IMR-90 (cell line): ENCODE measurements around the gene RBM23. TPM values are rescaled to one million over a fixed set of nuclear protein-coding genes. Genes with fewer than 3 reads are reported as not detected.

Experiments
- ATAC-seq: fragments of 200-7000 bp; cut with Tn5 transposase; 2 replicates; pipeline ENCODE4 v1.9.1; 2020; ENCODE audit warnings: low read depth, mild to moderate bottlenecking, moderate library complexity
- BruUV-seq: library from RNA; stranded (reverse); fragments of 400-500 nt; replicated peaks from 2 replicates; lab custom pipeline; 2021; lab: Mats Ljungman, UMichigan
- CTCF ChIA-PET: fragments of 300-600 bp; formaldehyde crosslinking; extraction: SDS; loops from one replicate; lab custom pipeline; 2021; ENCODE audit warnings: antibody characterized with exemption; lab: Yijun Ruan, JAX
- POLR2A ChIA-PET: fragments of 300-600 bp; sonication (Branson Sonifier 250); formaldehyde crosslinking; loops from one replicate; lab custom pipeline; 2022; ENCODE audit warnings: antibody characterized with exemption; ENCODE audit not compliant: unreplicated experiment; lab: Charles Lee
- DNase-seq: peaks from one replicate; pipeline ENCODE4 v3.0.0; 2013
- H2AFZ ChIP-seq: replicated peaks from 2 replicates; pipeline ENCODE3; 2013; ENCODE audit warnings: low read length, mild to moderate bottlenecking; ENCODE audit not compliant: poor library complexity
- H2AK5ac ChIP-seq: 2 replicates; pipeline ENCODE4 v1.6.1; 2013; ENCODE audit warnings: low read depth, low read length, inconsistent platforms
- H2AK9ac ChIP-seq: replicated peaks from 2 replicates; pipeline ENCODE3; 2013; ENCODE audit warnings: mild to moderate bottlenecking, low read depth, low read length, moderate library complexity; ENCODE audit not compliant: poor library complexity
- H2BK120ac ChIP-seq: 2 replicates; pipeline ENCODE4 v1.6.1; 2013; ENCODE audit warnings: low read depth, low read length, inconsistent platforms
- H2BK15ac ChIP-seq: 3 replicates; pipeline ENCODE4 v1.6.1; 2013; ENCODE audit warnings: low read depth, low read length, inconsistent platforms
- H2BK20ac ChIP-seq: 2 replicates; pipeline ENCODE4 v1.6.1; 2013; ENCODE audit warnings: low read depth, mild to moderate bottlenecking, inconsistent platforms, low read length, moderate library complexity
- H2BK5ac ChIP-seq: 2 replicates; pipeline ENCODE4 v1.6.1; 2013; ENCODE audit warnings: mild to moderate bottlenecking, low read depth, low read length, inconsistent platforms; ENCODE audit not compliant: poor library complexity, severe bottlenecking
- H3K14ac ChIP-seq: replicated peaks from 2 replicates; pipeline ENCODE4 v1.6.1; 2013; ENCODE audit warnings: low read depth, low read length, inconsistent platforms
- H3K18ac ChIP-seq: 2 replicates; pipeline ENCODE4 v1.6.1; 2013; ENCODE audit warnings: low read depth, low read length, control low read depth
- H3K23ac ChIP-seq: 2 replicates; pipeline ENCODE4 v1.6.1; 2013; ENCODE audit warnings: low read depth, low read length, inconsistent platforms
- H3K27ac ChIP-seq: 2 replicates; pipeline ENCODE4 v1.5.1; 2013; ENCODE audit warnings: mild to moderate bottlenecking, control low read depth, low read length; ENCODE audit not compliant: insufficient read depth
- H3K27me3 ChIP-seq: 2 replicates; pipeline ENCODE4 v1.6.1; 2013; ENCODE audit warnings: low read length; ENCODE audit not compliant: control insufficient read depth, insufficient read depth
- H3K36me3 ChIP-seq: 2 replicates; pipeline ENCODE4 v1.6.1; 2013; ENCODE audit warnings: low read length, mixed read lengths; ENCODE audit not compliant: control insufficient read depth, insufficient read depth
- H3K4ac ChIP-seq: 2 replicates; pipeline ENCODE4 v1.6.1; 2013; ENCODE audit warnings: low read depth, low read length, inconsistent platforms
- H3K4me1 ChIP-seq: 2 replicates; pipeline ENCODE4 v1.6.1; 2013; ENCODE audit warnings: low read length, mixed read lengths; ENCODE audit not compliant: control insufficient read depth, insufficient read depth
- H3K4me2 ChIP-seq: 2 replicates; pipeline ENCODE4 v1.6.1; 2013; ENCODE audit warnings: low read depth, mild to moderate bottlenecking, control low read depth, low read length, moderate library complexity
- H3K4me3 ChIP-seq: 2 replicates; pipeline ENCODE4 v1.5.1; 2013; ENCODE audit warnings: low read depth, mild to moderate bottlenecking, control low read depth, low read length, moderate library complexity; ENCODE audit not compliant: insufficient read depth
- H3K56ac ChIP-seq: 2 replicates; pipeline ENCODE4 v1.6.1; 2013; ENCODE audit warnings: low read length, inconsistent platforms; ENCODE audit not compliant: insufficient read depth; ENCODE audit errors: extremely low read depth
- H3K79me1 ChIP-seq, 2 experiments: 2 replicates each; pipeline ENCODE4 v1.6.1; 2013; ENCODE audit warnings: low read length in 2 of 2, inconsistent platforms in 1 of 2, low read depth in 1 of 2
- H3K9ac ChIP-seq: 2 replicates; pipeline ENCODE4 v1.6.1; 2013; ENCODE audit warnings: low read depth, low read length, control low read depth
- H3K9me1 ChIP-seq: 2 replicates; pipeline ENCODE4 v1.6.1; 2013; ENCODE audit warnings: low read length, inconsistent platforms; ENCODE audit not compliant: insufficient read depth
- H3K9me3 ChIP-seq: 2 replicates; pipeline ENCODE4 v1.6.1; 2013; ENCODE audit warnings: low read length; ENCODE audit not compliant: control insufficient read depth, insufficient read depth
- H4K20me1 ChIP-seq: 2 replicates; pipeline ENCODE4 v1.6.1; 2013; ENCODE audit warnings: low read length, inconsistent platforms; ENCODE audit not compliant: insufficient read depth
- H4K5ac ChIP-seq: 2 replicates; pipeline ENCODE4 v1.6.1; 2013; ENCODE audit warnings: mild to moderate bottlenecking, low read depth, low read length, control low read depth
- H4K8ac ChIP-seq, 2 experiments: 2 replicates each; pipeline ENCODE4 v1.6.1; 2013; ENCODE audit warnings: low read depth in 2 of 2, low read length in 2 of 2, control low read depth in 1 of 2, inconsistent platforms in 1 of 2
- H4K91ac ChIP-seq: 2 replicates; pipeline ENCODE4 v1.6.1; 2013; ENCODE audit warnings: low read depth, low read length, inconsistent platforms; ENCODE audit not compliant: insufficient read depth
- BHLHE40 ChIP-seq: fragments of 150-350 bp; IDR thresholded peaks from 2 replicates; pipeline ENCODE4 v1.6.1; 2016; ENCODE audit warnings: mild to moderate bottlenecking, low read depth, low read length
- CEBPB ChIP-seq: IDR thresholded peaks from 2 replicates; pipeline ENCODE4 v1.6.1; 2012; ENCODE audit warnings: low read depth, low read length, improper control_type of control experiment
- CHD1 ChIP-seq: IDR thresholded peaks from 2 replicates; pipeline ENCODE4 v1.6.1; 2012; ENCODE audit warnings: low read depth, low read length, improper control_type of control experiment
- FOS ChIP-seq: fragments of 150-350 bp; IDR thresholded peaks from 2 replicates; pipeline ENCODE4 v1.6.1; 2016; ENCODE audit warnings: low read depth, low read length
- MAFK ChIP-seq: IDR thresholded peaks from 2 replicates; pipeline ENCODE4 v1.6.1; 2012; ENCODE audit warnings: low read depth, low read length, improper control_type of control experiment
- MAZ ChIP-seq: IDR thresholded peaks from 2 replicates; pipeline ENCODE4 v1.6.1; 2012; ENCODE audit warnings: low read depth, mild to moderate bottlenecking, low read length, improper control_type of control experiment, moderate library complexity, borderline replicate concordance
- MXI1 ChIP-seq: IDR thresholded peaks from 2 replicates; pipeline ENCODE4 v1.6.1; 2012; ENCODE audit warnings: low read depth, mild to moderate bottlenecking, low read length, moderate library complexity, borderline replicate concordance
- NFE2L2 ChIP-seq: fragments of 150-350 bp; IDR thresholded peaks from 2 replicates; pipeline ENCODE4 v1.6.1; 2016; ENCODE audit warnings: low read depth, mild to moderate bottlenecking, low read length
- POLR2A ChIP-seq: IDR thresholded peaks from 2 replicates; pipeline ENCODE4 v1.6.1; 2012; ENCODE audit warnings: mild to moderate bottlenecking, low read depth, low read length
- RCOR1 ChIP-seq: IDR thresholded peaks from 2 replicates; pipeline ENCODE4 v1.6.1; 2012; ENCODE audit warnings: mild to moderate bottlenecking, low read length, improper control_type of control experiment; ENCODE audit not compliant: insufficient replicate concordance
- RFX5 ChIP-seq: IDR thresholded peaks from 2 replicates; pipeline ENCODE4 v1.8.0; 2012; ENCODE audit warnings: low read depth, mild to moderate bottlenecking, low read length, moderate library complexity
- SMC3 ChIP-seq: fragments of 150-350 bp; IDR thresholded peaks from 2 replicates; pipeline ENCODE4 v1.6.1; 2016; ENCODE audit warnings: low read depth, mild to moderate bottlenecking, antibody characterized with exemption, low read length, moderate library complexity
- dilution Hi-C: fragments of 300-500 bp; cut with HindIII; formaldehyde crosslinking; loops from one replicate; pipeline ENCODE4 v1.14.3; 2018; ENCODE audit warnings: low sequenced_read_pairs; ENCODE audit not compliant: unreplicated experiment
- in situ Hi-C: fragments of 300-500 bp; cut with MboI; formaldehyde crosslinking; loops from 3 replicates; pipeline ENCODE4 v1.14.3; 2019; ENCODE audit warnings: low sequenced_read_pairs, inconsistent platforms, mixed read lengths
- intact Hi-C: fragments of 100-400 bp; cut with micrococcal nuclease; formaldehyde crosslinking; loops from 2 replicates; pipeline ENCODE4 v1.10.0; 2022
- polyA plus RNA-seq, 3 experiments: library from polyadenylated mRNA; depleted of rRNA; stranded (reverse); fragments of >200 nt; gene quantifications; 2 replicates each; pipeline ENCODE4 v1.2.3, GENCODE V29; 2012; ENCODE audit warnings: low replicate concordance in 1 of 3
- total RNA-seq: library from RNA; depleted of rRNA; stranded (reverse); fragments of >200 nt; gene quantifications from 2 replicates; pipeline ENCODE4 v1.2.3, GENCODE V29; 2012
- TF ChIP-seq, protein P1 (sequence below): conservative IDR thresholded peaks from 2 replicates; pipeline ENCODE4 v1.5.1; 2012; ENCODE audit warnings: mild to moderate bottlenecking, low read depth, low read length, improper control_type of control experiment
- TF ChIP-seq, protein P2 (sequence below): fragments of 150-350 bp; IDR thresholded peaks from 2 replicates; pipeline ENCODE4 v1.6.1; 2017; ENCODE audit warnings: mild to moderate bottlenecking, antibody characterized with exemption, low read length, low read depth
- TF ChIP-seq, protein P3 (sequence below): fragments of 150-350 bp; IDR thresholded peaks from 2 replicates; pipeline ENCODE4 v1.6.1; 2016; ENCODE audit warnings: low read depth, mild to moderate bottlenecking, low read length, moderate library complexity, borderline replicate concordance

The RBM23 gene
- total and polyA plus RNA-seq, 2 of the 4 experiments (the other 2 are of a cell fraction): 44.7 to 375 TPM

DNA sequence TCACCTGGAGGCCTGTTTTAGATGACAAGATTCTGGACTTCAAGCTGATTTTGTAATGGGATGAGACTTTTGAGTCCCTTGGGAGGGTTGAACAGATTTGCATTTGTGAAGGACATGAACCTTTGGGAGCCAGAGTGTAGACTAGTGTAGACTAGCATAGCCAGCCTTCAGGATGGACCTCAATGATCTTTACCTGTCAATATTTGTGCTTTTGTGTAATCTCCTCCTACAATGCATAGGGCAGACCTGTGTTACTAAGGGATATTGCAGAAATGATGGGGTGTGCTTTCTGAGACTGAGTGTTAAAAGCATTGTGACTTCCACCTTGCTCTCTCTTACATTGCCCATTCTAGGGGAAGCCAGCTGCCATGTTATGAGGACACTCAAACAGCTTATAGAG is 57.3 kb downstream of the RBM23 start:
- dilution Hi-C loops: no loop called here
- CTCF ChIA-PET: interaction anchor here (1.6 kb wide), 1 partner anchor 9 kb away, joined by 4 read pairs; no protein-coding TSS in a partner anchor

More for the DNA sequence above, 57.3 kb downstream of the RBM23 start:
- H3K9me3 ChIP-seq: peaks cover 2% of the 10 kb centered on the region
- H2BK5ac ChIP-seq: no peak overlapping the region
- BruUV-seq: no TSS peak
- H3K4ac ChIP-seq: no peak overlapping the region
- POLR2A ChIA-PET: no interaction called here
- no peak overlapping the region for H4K8ac ChIP-seq
- ATAC-seq: no peak
- no peak overlapping the region for H3K18ac ChIP-seq
- in situ Hi-C loops (loop anchor here (25.0 kb wide), 1 partner anchor 474 kb away; no protein-coding TSS in a partner anchor), intact Hi-C loops (no loop called here)
- H4K91ac ChIP-seq: no peak overlapping the region
- no peak overlapping the region for H3K23ac ChIP-seq
- no peak overlapping the region for H3K4me2 ChIP-seq
- no peaks in the 10 kb centered on the region for H3K4me1 ChIP-seq
- H3K27ac ChIP-seq: no peak overlapping the region
- H2AK5ac ChIP-seq: no peak overlapping the region
- H2AK9ac ChIP-seq: no peak overlapping the region
- no peaks in the 10 kb centered on the region for H3K9me1 ChIP-seq
- H4K20me1 ChIP-seq: no peaks in the 10 kb centered on the region
- no peak overlapping the region for H4K5ac ChIP-seq
- H3K56ac ChIP-seq: no peak overlapping the region
- no peaks in the 10 kb centered on the region for H3K27me3 ChIP-seq
- H3K79me1 ChIP-seq: no peaks in the 10 kb centered on the region
- no peak overlapping the region for H2AFZ ChIP-seq
- H3K4me3 ChIP-seq: no peak overlapping the region
- H2BK20ac ChIP-seq: no peak overlapping the region
- H2BK120ac ChIP-seq: no peak overlapping the region
- no peaks in the 10 kb centered on the region for H3K36me3 ChIP-seq
- no peak for DNase-seq
- no peak overlapping the region for H3K9ac ChIP-seq
- no peak overlapping the region for H2BK15ac ChIP-seq
- no peak overlapping the region for H3K14ac ChIP-seq
- TF ChIP-seq CEBPB (no peak), BHLHE40 (no peak), MAFK (no peak), SMC3 (no peak), FOS (no peak), MXI1 (no peak), CHD1 (no peak), RCOR1 (no peak), MAZ (no peak), RFX5 (no peak), NFE2L2 (no peak), POLR2A (no peak)
- TF ChIP-seq, protein P1, sequence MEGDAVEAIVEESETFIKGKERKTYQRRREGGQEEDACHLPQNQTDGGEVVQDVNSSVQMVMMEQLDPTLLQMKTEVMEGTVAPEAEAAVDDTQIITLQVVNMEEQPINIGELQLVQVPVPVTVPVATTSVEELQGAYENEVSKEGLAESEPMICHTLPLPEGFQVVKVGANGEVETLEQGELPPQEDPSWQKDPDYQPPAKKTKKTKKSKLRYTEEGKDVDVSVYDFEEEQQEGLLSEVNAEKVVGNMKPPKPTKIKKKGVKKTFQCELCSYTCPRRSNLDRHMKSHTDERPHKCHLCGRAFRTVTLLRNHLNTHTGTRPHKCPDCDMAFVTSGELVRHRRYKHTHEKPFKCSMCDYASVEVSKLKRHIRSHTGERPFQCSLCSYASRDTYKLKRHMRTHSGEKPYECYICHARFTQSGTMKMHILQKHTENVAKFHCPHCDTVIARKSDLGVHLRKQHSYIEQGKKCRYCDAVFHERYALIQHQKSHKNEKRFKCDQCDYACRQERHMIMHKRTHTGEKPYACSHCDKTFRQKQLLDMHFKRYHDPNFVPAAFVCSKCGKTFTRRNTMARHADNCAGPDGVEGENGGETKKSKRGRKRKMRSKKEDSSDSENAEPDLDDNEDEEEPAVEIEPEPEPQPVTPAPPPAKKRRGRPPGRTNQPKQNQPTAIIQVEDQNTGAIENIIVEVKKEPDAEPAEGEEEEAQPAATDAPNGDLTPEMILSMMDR: no peak
- TF ChIP-seq, protein P2, sequence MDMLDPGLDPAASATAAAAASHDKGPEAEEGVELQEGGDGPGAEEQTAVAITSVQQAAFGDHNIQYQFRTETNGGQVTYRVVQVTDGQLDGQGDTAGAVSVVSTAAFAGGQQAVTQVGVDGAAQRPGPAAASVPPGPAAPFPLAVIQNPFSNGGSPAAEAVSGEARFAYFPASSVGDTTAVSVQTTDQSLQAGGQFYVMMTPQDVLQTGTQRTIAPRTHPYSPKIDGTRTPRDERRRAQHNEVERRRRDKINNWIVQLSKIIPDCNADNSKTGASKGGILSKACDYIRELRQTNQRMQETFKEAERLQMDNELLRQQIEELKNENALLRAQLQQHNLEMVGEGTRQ: no peak
- TF ChIP-seq, protein P3, sequence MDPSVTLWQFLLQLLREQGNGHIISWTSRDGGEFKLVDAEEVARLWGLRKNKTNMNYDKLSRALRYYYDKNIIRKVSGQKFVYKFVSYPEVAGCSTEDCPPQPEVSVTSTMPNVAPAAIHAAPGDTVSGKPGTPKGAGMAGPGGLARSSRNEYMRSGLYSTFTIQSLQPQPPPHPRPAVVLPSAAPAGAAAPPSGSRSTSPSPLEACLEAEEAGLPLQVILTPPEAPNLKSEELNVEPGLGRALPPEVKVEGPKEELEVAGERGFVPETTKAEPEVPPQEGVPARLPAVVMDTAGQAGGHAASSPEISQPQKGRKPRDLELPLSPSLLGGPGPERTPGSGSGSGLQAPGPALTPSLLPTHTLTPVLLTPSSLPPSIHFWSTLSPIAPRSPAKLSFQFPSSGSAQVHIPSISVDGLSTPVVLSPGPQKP: no peak
